Keratinocyte (primary cell): ENCODE data around the gene CASP9. TPM values are rescaled to one million over a fixed set of nuclear protein-coding genes. Genes with fewer than 3 reads are reported as not detected.
A peak's percentile ranks its signal among the peaks of the same experiment; 100 is the strongest.

Experiments
- DNase-seq: peaks from one replicate; pipeline ENCODE4 v3.0.0-alpha.2; 2011; ENCODE audit warnings: low read depth, missing footprints, low spot score
- FAIRE-seq: peaks from 2 replicates; lab custom pipeline; 2011; peaks lifted over from hg19 to GRCh38; lab: Jason Lieb, UNC
- H2AFZ ChIP-seq: 2 replicates; pipeline ENCODE4 v1.6.0; 2012; ENCODE audit warnings: low read length, control low read depth, inconsistent platforms; ENCODE audit not compliant: control insufficient read depth
- H3K27ac ChIP-seq: 2 replicates; pipeline ENCODE4 v1.5.1; 2011; ENCODE audit warnings: low read length; ENCODE audit not compliant: control insufficient read depth, insufficient read depth
- H3K27me3 ChIP-seq: 3 replicates; pipeline ENCODE4 v1.6.0; 2011; ENCODE audit warnings: low read length; ENCODE audit not compliant: control insufficient read depth, insufficient read depth; ENCODE audit errors: extremely low read depth
- H3K36me3 ChIP-seq, 2 experiments: 2 replicates in 1 of 2; 3 replicates in 1 of 2; pipeline ENCODE4 v1.5.1; 2011; ENCODE audit warnings: low read length in 2 of 2, mild to moderate bottlenecking in 1 of 2; ENCODE audit not compliant: control insufficient read depth in 2 of 2, insufficient read depth in 2 of 2; ENCODE audit errors: extremely low read depth in 1 of 2
- H3K4me1 ChIP-seq: 3 replicates; pipeline ENCODE4 v1.5.1; 2011; ENCODE audit warnings: low read length; ENCODE audit not compliant: control insufficient read depth, insufficient read depth; ENCODE audit errors: extremely low read depth
- H3K4me2 ChIP-seq: 3 replicates; pipeline ENCODE4 v1.6.0; 2011; ENCODE audit warnings: low read depth, low read length; ENCODE audit not compliant: control insufficient read depth, insufficient read depth; ENCODE audit errors: extremely low read depth
- H3K4me3 ChIP-seq, 3 experiments: fragments of 200-600 bp in 1 of 3; sonication (generic) in 1 of 3; 2 replicates in 2 of 3; 3 replicates in 1 of 3; pipeline ENCODE4 v1.5.1; 2011 to 2016; ENCODE audit warnings: low read length in 3 of 3, mild to moderate bottlenecking in 3 of 3, control low read depth in 2 of 3, inconsistent platforms in 1 of 3, low read depth in 1 of 3, mixed read lengths in 1 of 3, mixed run types in 1 of 3, moderate library complexity in 1 of 3; ENCODE audit not compliant: control insufficient read depth in 2 of 3, insufficient read depth in 2 of 3; ENCODE audit errors: extremely low read depth in 1 of 3
- H3K79me2 ChIP-seq: 2 replicates; pipeline ENCODE4 v1.6.0; 2012; ENCODE audit warnings: low read length; ENCODE audit not compliant: control insufficient read depth, insufficient read depth
- H3K9ac ChIP-seq: 3 replicates; pipeline ENCODE4 v1.6.0; 2011; ENCODE audit warnings: low read length; ENCODE audit not compliant: control insufficient read depth, insufficient read depth; ENCODE audit errors: extremely low read depth
- H3K9me1 ChIP-seq: 3 replicates; pipeline ENCODE4 v1.6.0; 2011; ENCODE audit warnings: low read length; ENCODE audit not compliant: control insufficient read depth, insufficient read depth; ENCODE audit errors: extremely low read depth
- H3K9me3 ChIP-seq: 2 replicates; pipeline ENCODE4 v1.5.1; 2012; ENCODE audit warnings: low read depth, low read length; ENCODE audit not compliant: control insufficient read depth
- H4K20me1 ChIP-seq: 3 replicates; pipeline ENCODE4 v1.6.0; 2011; ENCODE audit warnings: low read length; ENCODE audit not compliant: control insufficient read depth, insufficient read depth; ENCODE audit errors: extremely low read depth
- CTCF ChIP-seq, 3 experiments: IDR thresholded peaks in 1 of 3; conservative IDR thresholded peaks in 1 of 3; optimal IDR thresholded peaks in 1 of 3; 2 replicates in 2 of 3; 3 replicates in 1 of 3; pipeline versions ENCODE3 to v1.5.1; 2011; ENCODE audit warnings: low read length in 3 of 3, mild to moderate bottlenecking in 3 of 3, moderate library complexity in 2 of 3, control low read depth in 1 of 3, inconsistent platforms in 1 of 3; ENCODE audit not compliant: insufficient read depth in 2 of 3; ENCODE audit errors: extremely low read depth in 1 of 3
- EZH2 ChIP-seq: IDR thresholded peaks from one replicate; pipeline ENCODE4 v1.6.1; 2012; ENCODE audit warnings: inconsistent platforms, mild to moderate bottlenecking, low read length, moderate library complexity
- dilution Hi-C: fragments of 300-500 bp; cut with MboI; formaldehyde crosslinking; loops from one replicate; pipeline ENCODE4 v1.7.0; 2020; ENCODE audit warnings: low sequenced_read_pairs; ENCODE audit not compliant: extremely low pct_ligation_motif_present
- polyA plus RNA-seq, 5 experiments: library from polyadenylated mRNA; depleted of rRNA in 3 of 5; stranded (reverse) in 3 of 5; stranded (forward) in 1 of 5; unstranded in 1 of 5; fragments of >200 nt; gene quantifications; 1 replicate in 1 of 5; 2 replicates in 3 of 5; 3 replicates in 1 of 5; pipeline versions ENCODE4 v1.2.1 to v1.2.3, GENCODE V29; 2011 to 2012; ENCODE audit warnings: missing spikeins in 2 of 5, low read depth in 1 of 5, low replicate concordance in 1 of 5

The CASP9 gene
- polyA plus RNA-seq, 1 donor (not counting 4 experiments of a cell fraction or from before 2014, with no cell fraction given): 4.4 TPM

DNA sequence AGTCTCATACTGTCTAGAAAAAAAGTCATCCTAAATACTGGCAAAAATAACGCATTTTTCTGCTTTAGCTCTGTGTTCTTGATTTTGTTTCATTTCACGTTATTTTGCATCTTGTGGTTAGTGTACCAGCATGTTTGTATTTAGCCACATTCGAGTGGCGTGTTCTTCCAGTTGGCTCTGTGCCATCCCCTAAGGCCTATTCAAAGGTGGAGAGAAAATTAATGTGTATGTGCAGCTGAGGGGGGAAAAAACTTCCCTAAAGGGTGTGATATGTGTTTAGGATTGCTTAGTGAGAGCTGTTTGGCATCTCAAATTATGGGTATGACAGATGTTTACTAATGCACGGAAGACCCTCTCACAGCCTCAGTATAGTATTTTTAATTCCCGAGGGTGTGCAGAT, 14.8 kb upstream of the CASP9 start:
- Histone ChIP-seq H3K4me1 (no peaks in the 10 kb centered on the region), H3K9me1 (no peaks in the 10 kb centered on the region), H3K9ac (no peak overlapping the region), H4K20me1 (no peaks in the 10 kb centered on the region), H2AFZ (no peak overlapping the region), H3K27ac (no peak overlapping the region), H3K27me3 (no peaks in the 10 kb centered on the region), H3K9me3 (no peaks in the 10 kb centered on the region), H3K4me2 (no peak overlapping the region), H3K4me3 (no peak overlapping the region), H3K79me2 (no peaks in the 10 kb centered on the region), H3K36me3 (peaks cover 14 to 18% of the 10 kb centered on the region in 2 experiments)
- dilution Hi-C loops: no loop called here
- no peak for TF ChIP-seq EZH2
- TF ChIP-seq CTCF (optimal IDR thresholded peaks at IDR 0.05 in 1 of 3, IDR thresholded peaks at IDR 0.05 in 1 of 3, conservative IDR thresholded peaks at IDR 0.05 in 1 of 3; ENCODE audit: extremely low read depth in 1 of 3, insufficient read depth in 2 of 3, low read length in 3 of 3): no peak
- DNase-seq (no peak), FAIRE-seq (peak; percentile 13)

DNA sequence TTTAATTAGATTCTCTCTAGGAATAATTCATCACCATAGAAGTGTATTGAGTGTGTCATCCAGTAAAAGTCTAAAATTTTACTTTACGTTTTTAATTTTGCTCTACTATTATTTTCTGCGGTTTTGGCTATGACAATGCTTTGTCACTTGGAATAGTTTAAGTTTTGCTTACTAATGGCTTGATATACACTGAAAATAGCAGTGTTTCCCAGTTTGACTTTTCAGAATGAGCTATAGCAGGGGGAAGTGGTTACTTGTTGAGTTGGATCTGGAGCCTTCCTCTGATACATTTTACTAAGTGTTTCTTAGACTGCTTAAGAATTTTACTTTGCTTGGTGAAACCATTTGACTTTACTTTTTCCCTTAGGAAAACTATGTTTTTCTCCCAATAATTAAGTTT, 7.7 kb upstream of the CASP9 start:
- Histone ChIP-seq H3K9me3 (no peaks in the 10 kb centered on the region), H3K4me3 (no peak overlapping the region), H2AFZ (no peak overlapping the region), H3K27ac (no peak overlapping the region), H3K4me1 (peaks cover 4% of the 10 kb centered on the region), H3K4me2 (no peak overlapping the region), H3K36me3 (peaks cover 0 to 6% of the 10 kb centered on the region in 2 experiments), H4K20me1 (no peaks in the 10 kb centered on the region), H3K9ac (no peak overlapping the region), H3K27me3 (no peaks in the 10 kb centered on the region), H3K79me2 (peaks cover 16% of the 10 kb centered on the region), H3K9me1 (no peaks in the 10 kb centered on the region)
- FAIRE-seq (no peak), DNase-seq (no peak)
- TF ChIP-seq EZH2 (no peak), CTCF (optimal IDR thresholded peaks at IDR 0.05 in 1 of 3, IDR thresholded peaks at IDR 0.05 in 1 of 3, conservative IDR thresholded peaks at IDR 0.05 in 1 of 3; ENCODE audit: extremely low read depth in 1 of 3, insufficient read depth in 2 of 3, low read length in 3 of 3) (no peak)
- dilution Hi-C loops: no loop called here
